GM19238 (cell line): ENCODE measurements around the gene UROS.

ENCODE experiments used
- DNase-seq: peaks from one replicate; pipeline ENCODE4 v3.0.0; 2011; ENCODE audit warnings: low spot score; ENCODE audit not compliant: insufficient read length

The UROS gene

GRCh38 chr10:125768219-125768855, 54.7 kb downstream of the UROS start:
- DNase-seq: no peak

- DNase-seq: no peak
These were observed 56.5 kb downstream of the UROS start for GRCh38 chr10:125766511-125766910.

- no peak for DNase-seq
These were observed 57.2 kb downstream of the UROS start for GRCh38 chr10:125765835-125766234.

DNA sequence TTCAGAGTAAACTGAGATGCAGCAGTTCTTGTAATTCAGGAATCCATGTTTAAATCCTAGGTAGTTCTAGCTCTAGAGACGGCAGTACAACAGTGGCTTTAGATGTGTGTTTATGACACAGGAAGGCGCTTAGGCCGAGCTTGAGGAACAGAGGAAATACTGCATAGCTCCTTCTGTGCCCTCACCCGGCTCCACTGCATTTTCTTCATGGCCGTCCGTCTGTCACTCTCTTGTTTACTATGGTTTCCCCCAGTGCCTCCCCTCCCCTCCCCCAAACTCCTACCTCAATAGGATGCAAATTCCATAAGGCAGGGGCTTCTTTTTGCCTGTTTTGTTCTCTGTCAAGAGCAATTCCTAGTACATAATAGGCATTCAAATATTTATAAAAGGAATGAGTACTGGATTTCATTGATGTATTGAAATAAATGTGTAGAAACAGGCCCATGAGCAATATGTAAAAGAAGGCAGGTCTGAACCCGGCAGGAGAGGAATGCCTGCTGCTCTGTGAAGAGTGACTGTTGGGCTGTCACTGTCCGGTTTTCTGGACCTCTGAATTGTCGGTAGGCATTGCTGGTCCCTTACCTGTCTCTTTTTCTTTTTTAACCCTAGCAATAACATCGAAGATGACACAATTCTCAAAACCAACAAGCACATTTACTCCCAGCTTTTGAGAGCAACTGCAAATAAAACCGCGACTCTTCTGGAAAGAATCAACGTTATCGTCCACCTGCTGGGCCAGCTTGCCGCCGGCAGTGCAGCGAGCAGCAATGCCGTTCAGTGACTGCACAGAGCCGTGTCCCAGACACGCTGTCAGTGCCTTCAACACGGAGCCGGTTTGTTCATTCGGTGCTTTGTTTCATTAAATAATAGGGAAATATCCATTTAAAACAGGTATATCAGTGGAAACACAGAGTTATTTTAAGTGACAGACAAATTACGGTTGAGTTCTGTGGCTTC, 60.1 kb downstream of the UROS start:
- no peak for DNase-seq

DNA sequence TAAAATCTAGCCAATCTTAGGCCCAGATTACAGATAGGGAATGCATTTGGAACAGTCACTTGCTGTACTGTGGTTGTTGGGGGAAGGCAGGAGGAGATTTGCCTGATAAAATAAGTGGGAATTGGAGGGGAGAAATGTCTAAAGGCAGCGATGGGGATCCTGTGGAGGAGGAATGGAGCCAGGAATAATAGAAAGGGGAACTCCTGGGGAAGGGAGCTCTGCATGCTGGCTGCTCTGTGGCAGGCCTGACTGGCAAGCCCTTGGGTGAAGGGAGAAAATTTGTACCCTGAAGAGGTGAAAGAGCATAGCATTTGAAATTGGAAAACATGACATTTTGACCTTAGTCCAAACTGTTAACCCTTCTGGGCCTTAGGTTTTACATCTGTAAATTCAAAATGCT, 61.1 kb downstream of the UROS start:
- no peak for DNase-seq

DNA sequence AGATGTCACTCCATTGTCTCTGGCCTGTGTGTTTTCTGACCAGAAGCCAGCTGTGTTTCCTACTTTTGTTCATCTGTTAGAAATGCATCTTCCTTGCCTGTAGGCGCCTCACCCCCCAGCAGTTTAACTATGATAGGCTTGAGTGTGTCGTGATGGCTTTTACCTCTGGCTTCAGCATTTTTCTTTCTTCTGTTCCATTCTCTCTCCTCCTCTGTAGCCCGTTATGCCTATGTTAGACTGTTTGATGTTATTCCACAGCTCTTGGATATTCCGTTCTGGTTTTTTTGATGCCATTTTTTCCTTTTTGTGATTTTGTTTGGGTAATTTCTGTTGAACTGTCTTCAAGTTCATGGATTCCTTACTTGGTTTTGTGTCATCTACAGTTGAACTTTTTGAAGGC, 65.3 kb downstream of the UROS start:
- DNase-seq: no peak

DNA sequence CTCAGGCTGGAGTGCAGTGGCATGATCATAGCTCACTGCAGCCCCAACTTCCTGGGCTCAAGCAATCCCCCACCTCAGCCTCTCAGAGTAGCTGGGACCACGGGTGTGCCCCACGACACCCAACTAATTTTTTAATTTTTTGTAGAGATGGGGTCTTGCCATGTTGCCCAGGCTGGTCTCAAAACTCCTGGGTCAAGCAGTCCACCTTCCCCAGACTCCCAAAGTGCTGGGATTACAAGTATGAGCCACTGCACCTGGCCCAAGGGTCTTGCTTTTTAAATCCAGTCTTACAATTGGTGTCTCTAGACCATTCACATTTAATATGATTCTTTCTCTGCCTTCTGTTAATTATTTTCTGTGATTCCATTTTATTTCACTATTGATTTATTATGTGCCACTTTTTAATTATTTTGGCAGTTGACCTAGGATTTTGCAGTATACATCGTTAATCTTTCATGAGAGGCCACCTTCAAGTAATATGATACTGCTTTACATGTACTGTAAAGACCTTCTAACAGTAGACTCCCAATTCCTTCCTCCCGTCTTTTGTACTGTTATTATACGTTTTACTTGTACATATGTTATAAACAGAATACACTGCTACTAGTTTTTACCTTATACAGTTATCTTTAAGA, 66.1 kb downstream of the UROS start:
- no peak for DNase-seq

- DNase-seq: no peak
These were observed 66.9 kb downstream of the UROS start for GRCh38 chr10:125756196-125756595.

- no peak for DNase-seq
These were observed 75.6 kb downstream of the UROS start for GRCh38 chr10:125747417-125747816.

GRCh38 chr10:125744909-125745308, 78.1 kb downstream of the UROS start:
- DNase-seq: no peak

GRCh38 chr10:125742465-125742864, 80.6 kb downstream of the UROS start:
- no peak for DNase-seq

GRCh38 chr10:125739994-125740679, 82.9 kb downstream of the UROS start:
- no peak for DNase-seq
